Prostate gland (tissue), 2 donors: Measurements from ENCODE around the gene OOSP1.

Experiments
- CTCF ChIP-seq, 4 experiments: fragments of 200-600 bp in 2 of 4; fragments of 450-650 bp in 2 of 4; sonication (generic) in 2 of 4; IDR thresholded peaks; 1 replicate in 3 of 4; 2 replicates in 1 of 4; pipeline ENCODE4 v1.5.1; 2016 to 2019; ENCODE audit warnings: antibody characterized with exemption in 4 of 4, mild to moderate bottlenecking in 2 of 4, moderate library complexity in 2 of 4
- POLR2AphosphoS5 ChIP-seq: sonication (generic); formaldehyde crosslinking; IDR thresholded peaks from one replicate; pipeline ENCODE4 v1.6.1; 2017; ENCODE audit warnings: antibody characterized with exemption

GRCh38 chr11:59960502-59961381 is 22.5 kb downstream of the OOSP1 start:
- TF ChIP-seq CTCF (IDR thresholded peaks at IDR 0.05) (no peak), POLR2AphosphoS5 (no peak)
